Measurements from ENCODE around the gene CLIC4.

Gene CLIC4

DNA sequence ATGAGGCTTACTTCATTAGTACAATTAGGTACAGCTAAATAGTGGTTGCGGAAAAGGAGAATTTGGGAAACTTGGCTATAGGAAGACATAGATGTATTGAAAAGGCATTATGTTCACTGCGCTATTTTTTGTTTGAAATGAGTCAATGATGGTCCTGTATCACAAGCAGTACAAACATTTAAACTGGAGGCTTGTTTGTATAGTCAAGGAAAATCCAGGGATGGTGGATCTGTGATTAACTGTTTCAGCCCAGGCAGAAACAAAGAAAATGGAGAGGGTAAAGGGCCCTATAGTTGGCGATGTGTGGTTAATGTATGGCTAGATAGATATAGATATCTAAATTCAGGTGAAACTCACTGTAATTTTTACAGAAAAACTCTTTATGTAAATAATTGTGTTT is 79.9 kb downstream of the CLIC4 start:
- no peak for DNase-seq

DNA sequence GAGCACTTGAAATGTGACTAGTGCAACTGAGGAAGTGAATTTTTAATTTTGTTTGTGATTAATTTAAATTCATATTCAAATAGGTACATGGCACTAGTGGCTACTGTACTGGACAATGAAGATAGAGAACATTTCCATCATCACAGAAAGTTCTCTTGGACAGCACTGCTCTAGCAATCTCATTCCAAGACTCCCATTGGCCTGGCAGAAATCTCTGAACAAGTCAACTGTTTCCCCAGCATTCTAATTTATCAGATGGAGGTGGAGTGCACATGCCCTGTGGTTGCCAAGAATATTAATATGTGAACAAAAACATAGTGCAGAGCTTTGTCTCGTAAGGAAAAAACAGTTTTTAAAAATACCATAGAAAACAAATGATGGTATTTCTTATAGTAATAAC is 81.3 kb downstream of the CLIC4 start:
- no peak for DNase-seq

DNA sequence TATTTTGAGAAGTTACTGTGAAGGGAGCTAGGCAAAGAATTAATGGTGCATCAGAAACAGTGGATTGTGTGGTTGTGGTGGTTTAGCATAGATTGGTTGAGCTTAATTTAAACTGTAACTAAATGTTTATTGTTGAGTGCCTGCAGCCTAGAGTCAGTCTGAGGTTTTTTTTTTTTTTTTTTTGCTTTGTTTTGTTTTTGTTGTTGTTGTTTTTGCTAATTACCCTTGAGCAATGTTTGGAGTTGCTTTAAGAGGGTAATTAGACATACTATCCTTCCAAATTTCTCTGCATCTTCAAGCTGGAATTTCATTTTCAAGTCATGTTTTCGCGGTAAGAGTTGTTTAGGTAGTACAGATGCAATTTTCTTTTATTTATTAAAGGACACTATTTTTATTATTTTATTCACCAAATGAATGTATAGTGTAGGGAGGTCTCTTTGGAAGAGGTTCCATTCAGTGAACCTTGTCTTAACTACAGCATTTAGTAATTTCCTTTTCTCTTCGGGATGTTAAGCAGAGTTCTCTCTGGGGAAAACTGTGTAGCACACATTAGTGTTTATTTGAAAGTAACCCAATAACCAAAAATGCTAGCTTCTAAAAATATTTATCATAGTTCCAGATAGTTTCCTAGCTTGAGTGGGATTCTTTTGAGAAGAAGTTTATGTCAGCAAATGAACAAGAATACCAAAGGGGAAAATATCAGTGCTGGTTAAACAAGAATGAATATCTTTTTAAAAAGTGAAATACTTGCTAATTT is 82.3 kb downstream of the CLIC4 start:
- no peak for DNase-seq

DNA sequence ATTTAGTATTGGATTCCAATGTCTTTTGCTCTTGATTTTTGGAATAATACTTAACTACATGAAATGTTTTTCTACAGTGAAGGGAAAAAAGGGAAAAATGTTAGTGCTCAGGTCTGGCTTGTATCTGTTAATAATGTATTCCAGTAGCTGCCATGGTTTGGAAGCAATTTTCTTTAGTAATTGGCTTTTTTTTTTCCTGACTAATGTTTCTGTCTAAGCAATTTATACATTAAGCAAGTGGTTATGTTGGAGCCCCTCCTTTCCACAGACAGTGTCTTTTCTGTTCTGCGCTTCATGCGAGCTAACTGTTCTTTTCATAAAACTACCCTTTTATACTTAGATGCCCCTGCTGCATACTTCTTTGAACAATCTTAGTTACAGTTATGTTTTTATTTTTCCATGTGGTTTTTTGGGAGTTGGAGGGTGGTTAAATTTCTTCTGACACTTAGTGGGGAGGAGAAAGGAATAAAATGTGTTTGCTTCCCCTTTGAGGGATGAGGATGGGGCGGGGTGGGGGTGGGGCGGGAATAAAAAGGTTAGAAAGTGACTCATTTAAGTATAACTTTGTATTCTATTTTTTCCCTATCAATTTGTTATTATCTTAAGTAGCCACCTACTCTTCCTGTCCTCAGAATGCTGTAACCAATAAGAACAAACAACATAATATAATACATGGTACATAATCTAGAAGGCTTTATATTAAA is 83.1 kb downstream of the CLIC4 start:
- no peak for DNase-seq

DNA sequence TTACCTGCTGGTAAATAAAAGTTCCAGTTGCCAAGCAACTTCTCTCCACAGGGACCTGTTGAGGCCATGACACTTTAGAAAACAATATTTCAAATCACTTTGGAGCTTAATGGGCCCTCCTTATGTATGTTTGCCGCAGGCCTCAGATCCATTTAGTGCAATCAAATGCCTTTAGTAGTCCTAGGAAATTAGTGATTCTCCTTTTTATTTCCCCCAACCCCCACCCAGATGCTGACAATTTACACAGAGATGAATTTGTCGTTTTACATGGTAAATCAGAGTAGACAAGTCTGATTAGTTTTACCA is 83.6 kb downstream of the CLIC4 start:
- DNase-seq: no peak

DNA sequence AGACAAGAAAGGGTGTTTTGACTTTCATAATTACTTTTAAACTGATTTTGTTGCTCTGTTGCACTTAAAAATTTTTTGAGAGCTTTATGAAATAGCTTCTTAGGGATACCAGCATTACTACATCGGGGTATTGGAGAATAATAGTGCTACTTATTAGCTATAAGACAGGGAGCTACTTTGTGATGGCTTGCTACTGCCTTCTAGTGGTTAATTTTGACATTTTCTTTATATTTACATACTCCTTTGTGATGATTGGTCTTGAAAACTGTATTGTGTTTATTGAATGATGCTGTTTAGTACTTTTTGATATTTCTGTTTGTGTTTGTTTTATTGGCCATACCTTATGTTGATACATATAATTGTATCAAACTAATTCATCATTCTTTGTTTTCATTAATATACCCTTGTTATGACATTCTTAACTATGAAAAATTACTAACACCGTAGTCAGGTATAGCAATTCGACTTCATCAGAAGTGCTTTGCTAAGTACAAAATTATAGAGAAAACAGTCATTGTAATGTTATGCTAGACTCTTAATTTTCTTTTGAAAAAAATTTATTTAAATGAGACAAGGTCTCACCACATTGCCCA is 85.5 kb downstream of the CLIC4 start:
- peak; percentile 23 for DNase-seq

DNA sequence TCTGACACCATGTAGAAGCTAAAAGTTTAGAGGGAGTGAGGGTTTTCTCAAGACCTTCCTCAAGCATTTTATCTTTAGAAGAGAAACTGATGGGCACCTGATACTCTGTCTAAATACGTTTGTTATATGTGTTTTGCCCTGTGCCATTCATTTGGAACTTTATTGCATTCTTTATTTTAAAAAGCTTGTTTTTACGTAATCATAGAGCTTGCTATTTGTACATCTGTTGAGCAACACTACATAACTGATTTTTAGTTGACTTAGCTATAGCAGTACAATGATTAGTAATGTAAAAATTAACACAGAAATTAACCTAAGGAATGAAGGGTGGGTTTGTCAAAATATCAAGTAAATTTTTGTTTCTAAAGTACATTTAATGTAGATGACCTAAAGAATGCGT is 96.3 kb downstream of the CLIC4 start:
- DNase-seq: no peak

DNA sequence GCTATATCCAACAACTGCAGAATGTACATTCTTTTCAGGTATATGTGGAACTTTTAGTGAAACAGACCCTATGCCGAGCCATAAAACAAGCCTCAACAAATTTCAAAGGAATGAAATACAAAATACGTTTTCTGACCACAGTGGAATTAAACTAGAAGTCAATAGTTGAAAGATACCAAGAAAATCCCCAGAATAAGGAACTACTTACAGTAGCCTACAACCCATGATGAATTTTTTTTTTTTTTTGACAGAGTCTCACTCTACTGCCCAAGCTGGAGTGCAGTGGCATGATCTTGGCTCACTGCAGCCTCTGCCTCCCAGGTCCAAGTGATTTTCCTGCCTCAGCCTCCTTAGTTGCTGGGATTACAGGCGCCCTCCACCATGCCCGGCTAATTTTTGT is 101.4 kb downstream of the CLIC4 start:
- DNase-seq: no peak

DNA sequence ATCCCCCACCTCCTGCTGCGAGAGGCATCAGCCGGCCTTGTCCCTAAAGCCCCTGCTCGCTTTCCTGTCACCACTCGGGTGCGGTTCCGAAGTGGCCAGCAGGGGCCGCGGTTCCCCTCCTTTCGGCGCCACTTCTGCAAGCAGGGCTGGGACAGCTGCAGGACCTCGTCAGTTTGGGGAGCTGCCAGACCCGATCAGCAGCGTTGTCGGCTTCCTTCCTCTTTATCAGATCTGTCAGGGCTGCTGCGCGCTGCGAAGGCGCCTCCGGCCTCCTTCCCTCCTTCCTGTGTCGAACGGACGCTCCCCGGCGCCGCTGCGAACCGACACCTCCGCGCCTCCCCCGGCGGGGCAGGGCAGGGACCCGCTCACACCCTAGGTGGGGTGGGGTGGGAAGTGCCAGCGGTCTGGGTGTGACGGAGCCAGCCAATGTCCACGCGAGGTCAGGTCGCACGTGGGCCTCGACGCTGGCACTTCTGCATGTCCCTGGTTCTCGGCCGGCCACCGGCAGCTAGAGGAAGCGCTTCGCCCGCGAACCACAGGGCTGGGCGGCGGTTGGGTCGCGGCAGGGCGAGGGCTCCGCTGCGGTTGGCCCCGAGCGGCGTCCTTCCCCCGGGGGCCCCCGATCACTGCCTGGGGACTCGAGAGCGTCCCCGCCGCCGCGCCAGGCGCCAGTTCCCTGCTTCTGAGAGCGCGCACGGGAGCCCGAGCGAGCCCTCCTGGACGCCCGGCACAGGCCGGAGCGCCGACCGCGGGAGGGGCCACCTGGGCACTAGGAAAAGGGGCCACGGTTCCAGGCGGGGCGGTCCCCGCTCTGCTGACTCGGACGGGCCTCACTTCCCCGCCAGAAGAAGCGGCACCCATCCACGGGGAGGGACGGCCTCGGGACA is 103.0 kb downstream of the CLIC4 start:
- DNase-seq: peak; percentile 78

DNA sequence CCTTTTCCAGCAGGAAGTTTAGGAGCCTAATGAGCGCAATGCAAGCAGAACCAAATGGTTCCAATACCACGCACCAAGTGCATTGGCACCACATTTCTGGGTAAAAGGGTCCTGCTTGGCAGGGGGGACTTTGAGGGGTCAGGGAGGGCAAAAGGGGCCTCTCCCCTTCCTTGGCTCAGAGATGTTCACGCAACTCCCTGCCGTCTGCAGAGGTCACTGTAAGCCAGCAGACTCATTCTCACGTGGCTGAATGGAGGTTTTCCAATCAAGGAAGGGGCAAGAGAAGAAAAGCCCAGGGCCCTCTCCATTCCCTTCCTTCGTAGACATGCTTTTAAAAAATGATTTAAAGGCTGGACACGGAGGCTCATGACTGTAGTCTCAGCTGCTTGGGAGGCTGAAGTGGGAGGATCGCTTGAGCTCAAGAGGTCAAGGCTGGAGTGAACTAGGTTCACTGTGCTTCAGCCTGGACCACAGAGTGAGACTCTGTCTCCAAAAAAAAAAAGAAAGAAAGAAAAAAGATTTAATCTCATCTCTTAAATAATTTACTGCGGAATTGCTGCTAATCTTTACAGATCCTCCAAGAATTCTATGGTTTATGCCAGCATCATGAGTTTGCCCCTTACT is 104.5 kb downstream of the CLIC4 start:
- no peak for DNase-seq

DNA sequence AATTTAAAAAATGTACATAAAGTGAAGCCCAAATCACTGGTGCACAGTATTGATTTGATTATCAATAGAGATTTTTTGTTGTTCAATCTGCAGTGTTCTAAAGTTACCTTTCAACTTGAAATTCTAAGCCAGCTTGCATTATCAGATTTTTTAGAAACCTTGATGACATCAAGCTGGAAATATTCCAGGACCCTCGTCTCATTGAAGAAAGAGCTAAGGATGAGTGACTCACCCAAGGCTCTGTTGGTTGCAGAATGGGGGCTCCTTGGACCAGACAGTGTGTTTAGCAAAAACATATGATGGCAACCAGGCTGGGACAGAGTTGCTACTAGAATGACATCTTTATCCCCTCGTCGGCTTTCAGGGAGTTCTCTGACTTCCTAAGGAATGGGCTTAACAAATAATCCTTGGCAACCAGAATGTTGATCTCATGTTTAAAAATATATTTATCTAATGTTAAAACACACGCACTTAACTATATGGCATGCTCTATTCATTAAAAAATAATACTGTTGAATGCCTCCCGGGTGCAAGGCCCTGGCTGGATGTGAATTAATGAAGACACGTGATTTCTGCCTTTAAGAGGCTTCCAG is 105.2 kb downstream of the CLIC4 start:
- no peak for DNase-seq

DNA sequence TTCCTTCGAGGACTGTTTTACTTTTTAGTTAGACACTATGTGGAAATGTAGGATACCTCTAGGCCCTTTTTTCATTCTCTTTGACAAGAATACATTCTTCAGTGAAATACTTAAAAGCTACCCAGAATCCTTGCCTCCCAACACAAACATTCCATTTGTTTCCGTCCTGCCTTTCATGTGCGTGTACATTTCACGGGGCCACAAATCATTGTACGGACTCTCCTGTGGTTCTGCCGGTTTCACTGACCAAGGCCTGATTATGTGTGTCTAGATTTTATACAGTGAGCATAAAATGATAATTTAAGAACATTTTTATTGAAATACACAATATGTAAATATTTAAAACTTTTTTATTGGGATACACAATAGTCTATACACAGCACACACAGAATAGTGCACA is 108.4 kb downstream of the CLIC4 start:
- no peak for DNase-seq

DNA sequence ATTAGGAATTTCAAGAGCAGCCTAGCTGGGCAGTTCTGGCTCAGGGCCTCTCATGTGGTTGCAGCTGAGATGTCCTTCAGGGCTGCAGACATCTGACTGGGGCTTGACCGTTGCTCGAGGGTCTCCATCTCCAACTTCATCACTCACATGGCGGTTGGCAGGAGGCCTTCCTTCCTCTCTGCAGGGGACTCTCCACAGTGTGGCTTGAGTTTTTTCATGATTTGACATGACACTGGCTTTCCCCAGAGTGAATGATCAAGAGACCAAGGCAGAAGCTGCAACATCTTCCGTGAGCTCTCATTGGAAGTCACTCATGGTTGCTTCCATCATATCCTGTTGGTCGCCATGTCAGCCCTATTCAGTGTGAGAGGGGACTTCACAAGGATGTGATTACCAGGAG is 110.2 kb downstream of the CLIC4 start:
- DNase-seq: no peak

DNA sequence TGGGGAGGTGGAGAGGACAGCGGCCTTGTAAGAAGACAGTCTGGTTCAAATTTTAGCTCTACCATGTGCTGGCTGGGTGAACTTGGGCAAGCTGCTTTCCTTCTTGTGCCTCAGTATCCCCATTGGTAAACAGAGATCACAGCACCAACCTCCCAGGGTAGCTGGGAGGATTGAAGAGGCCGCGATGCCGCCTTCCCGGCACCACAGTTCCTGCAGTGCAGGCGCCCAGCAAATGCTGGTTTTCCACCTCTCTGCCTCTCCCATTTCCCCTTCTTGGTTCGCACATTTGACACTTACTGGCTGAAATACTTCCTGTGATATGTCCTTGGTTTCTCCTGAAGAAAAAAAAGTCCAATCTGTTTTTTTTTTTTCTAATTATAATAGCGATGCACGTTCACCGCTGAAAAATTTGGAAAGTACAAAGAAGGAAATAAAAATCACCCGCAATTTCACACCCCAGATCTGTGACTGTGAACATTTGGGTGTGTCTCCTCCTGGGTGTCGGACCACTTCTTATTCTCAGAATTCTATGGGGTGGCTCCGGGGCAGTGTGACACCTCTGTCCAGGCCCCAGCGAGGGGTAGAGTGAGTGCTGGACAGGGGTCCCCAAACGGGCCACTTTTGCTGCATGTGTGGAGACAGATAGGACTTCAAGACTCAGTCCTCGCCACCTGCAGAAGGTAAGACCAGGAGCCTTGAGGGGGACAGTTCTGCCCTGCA is 111.7 kb downstream of the CLIC4 start:
- DNase-seq: no peak

DNA sequence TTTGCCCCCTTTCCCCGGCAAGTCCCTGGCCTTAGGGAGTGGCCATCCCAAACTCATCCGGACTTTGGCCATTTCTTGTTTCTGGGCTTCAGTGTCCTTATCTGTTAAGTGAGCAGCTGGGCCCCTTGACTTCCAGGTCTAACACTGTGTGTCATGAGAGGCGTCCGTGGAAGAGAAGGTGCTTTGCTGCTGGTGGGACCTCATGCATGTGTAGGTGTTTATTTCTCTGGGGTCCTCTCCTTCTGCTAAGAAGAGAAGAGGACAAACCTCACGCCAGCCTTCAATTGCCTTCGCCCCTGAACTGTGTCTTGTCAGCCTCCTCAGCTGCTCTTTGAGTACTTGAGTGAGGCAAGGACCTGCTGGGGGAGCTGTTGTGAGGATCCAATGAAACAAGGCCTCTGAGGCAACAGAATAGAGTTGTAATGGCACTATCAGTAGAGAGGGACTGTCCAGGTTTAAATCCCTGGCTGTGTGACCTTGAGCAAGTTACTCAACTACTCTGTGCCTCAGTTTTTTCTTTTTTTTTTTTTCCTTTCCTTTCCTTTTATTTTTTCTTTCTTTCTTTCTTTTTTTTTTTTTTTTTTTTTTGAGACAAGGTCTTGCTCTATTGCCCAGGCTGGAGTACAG is 112.4 kb downstream of the CLIC4 start:
- no peak for DNase-seq

DNA sequence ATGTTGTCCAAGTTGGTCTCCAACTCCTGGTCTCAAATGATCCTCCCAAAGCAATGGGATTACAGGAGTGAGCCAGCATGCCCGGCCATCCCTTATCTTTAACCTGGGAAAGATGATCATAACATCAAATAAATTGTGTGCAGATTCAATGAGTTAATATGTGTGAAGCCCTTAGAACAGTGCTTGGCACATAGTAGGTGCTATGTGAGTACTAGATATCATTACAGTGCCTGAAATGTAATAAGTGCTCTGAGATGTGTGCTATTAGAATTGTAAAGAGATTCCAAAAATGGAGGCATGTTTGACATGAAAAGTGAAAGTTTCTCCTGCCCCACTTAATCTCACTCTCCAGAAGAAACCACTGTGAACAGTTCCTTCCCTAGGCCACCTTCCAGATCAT is 113.0 kb downstream of the CLIC4 start:
- no peak for DNase-seq

DNA sequence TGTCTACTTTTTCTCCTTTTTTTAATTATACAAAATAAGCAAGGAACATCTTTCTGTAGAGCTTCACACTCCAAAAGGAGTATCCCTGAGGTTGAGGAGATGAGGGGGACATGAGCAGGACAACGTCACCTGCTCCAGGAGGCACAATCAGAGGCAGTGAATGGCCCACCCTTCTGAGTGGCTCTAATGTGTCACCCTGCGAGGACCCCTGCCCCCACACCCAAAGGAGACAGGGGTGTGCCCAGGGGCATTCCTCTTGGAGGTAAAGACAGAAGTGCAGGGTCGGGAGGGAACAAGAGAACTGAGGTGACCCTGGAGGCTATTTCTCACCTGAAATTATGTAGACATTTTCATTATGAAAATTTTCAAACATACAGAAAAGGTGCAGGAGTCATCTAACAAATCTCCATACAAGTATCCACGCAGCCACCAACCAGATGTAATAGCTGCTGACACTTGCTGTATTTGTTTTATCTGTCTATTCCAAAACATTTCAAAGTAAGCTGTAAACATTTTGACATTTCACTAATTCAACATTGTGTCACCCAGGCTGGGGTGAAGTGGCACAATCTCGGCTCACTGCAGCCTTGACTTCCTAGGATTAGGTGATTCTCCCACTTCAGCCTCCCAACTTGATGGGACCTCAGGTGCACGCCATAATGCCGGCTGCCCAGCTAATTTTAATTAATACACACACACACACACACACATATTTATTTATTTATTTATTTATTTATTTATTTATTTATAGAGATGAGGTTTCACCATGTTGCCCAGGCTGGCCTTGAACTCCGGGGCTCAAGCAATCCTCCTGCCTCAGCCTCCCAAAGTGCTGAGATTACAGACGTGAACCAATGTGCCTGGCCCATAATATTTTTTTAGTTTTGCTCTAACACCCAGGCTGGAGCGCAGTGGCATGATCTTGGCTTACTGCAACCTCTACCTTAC is 114.1 kb downstream of the CLIC4 start:
- DNase-seq: no peak

DNA sequence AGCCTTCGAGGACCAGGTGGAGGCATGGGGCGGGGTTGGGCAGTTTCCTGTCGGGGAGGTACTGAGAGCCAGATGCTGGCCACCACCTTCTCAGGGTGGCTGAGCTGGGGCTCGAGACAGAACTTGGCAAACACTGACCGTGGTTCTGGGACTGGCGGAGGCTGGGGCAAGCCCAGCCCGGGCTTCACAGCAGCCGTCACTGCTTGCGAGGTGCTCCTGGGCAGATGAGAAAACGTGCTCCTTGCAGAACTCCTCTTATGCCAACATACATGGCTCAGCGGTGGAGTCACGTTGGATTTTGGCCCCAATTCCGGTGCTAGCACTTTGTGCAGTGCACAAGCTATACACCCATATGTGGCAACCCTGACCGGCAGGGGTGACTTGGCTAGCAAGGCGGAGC is 115.6 kb downstream of the CLIC4 start:
- no peak for DNase-seq

DNA sequence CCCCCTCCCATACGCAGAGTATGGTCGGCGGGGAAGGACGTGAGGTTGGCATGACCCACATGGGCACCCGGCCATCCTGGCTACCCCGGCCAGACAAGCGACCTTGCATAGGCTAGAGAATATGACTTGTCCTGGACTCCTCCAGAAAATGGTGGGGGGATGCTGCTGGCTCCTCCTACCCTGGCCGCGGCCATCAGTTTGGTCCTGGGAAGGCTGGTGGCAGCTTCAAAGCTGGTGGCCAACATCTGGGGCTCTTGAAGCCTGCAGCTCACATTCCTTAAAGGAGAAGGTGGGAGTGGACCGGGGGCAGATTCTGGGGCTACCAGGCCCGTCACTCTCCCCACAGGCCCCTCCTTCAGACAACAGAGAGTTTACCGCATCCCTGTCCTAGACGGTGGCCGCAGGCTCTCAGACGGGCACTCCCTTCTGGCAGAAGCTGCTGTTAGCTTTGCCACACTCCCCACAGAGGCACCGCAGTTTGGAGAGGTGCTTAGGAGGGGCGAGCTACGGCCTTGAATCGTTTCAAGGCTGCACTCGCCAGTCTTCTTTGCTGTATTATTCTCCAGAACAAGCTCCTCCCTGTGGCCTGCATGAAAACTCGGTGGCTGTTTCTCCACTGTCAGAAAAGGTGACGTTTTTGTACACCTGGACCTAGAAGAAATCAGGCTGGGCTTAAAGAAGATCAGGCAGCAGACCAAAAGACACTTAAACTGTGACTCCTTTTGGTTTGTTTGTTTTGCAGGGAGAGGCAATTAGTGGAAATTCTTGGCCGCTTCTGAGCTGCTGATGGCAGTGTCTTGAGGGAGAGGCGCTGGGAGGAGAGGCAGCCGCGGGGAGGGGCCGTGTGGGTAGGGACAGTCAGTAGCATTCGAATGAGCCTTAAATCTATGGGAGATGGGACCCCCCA is 116.8 kb downstream of the CLIC4 start:
- no peak for DNase-seq

All from NCI-H2171 (cell line).